Fibroblast of lung (primary cell): Measurements from ENCODE around the gene NLRC5.

Source experiments
- EZH2 ChIP-seq: IDR thresholded peaks from 2 replicates; pipeline ENCODE4 v1.5.1; 2012; ENCODE audit warnings: low read length, control low read depth, mild to moderate bottlenecking; ENCODE audit errors: missing control alignments
- TF ChIP-seq, protein P1 (sequence below), 2 donors: IDR thresholded peaks in 1 of 2; conservative IDR thresholded peaks in 1 of 2; 1 replicate in 1 of 2; 2 replicates in 1 of 2; pipeline ENCODE4 v1.5.1; 2011 to 2012; ENCODE audit warnings: low read length in 2 of 2, control low read depth in 1 of 2, inconsistent platforms in 1 of 2, low read depth in 1 of 2, mild to moderate bottlenecking in 1 of 2

DNA sequence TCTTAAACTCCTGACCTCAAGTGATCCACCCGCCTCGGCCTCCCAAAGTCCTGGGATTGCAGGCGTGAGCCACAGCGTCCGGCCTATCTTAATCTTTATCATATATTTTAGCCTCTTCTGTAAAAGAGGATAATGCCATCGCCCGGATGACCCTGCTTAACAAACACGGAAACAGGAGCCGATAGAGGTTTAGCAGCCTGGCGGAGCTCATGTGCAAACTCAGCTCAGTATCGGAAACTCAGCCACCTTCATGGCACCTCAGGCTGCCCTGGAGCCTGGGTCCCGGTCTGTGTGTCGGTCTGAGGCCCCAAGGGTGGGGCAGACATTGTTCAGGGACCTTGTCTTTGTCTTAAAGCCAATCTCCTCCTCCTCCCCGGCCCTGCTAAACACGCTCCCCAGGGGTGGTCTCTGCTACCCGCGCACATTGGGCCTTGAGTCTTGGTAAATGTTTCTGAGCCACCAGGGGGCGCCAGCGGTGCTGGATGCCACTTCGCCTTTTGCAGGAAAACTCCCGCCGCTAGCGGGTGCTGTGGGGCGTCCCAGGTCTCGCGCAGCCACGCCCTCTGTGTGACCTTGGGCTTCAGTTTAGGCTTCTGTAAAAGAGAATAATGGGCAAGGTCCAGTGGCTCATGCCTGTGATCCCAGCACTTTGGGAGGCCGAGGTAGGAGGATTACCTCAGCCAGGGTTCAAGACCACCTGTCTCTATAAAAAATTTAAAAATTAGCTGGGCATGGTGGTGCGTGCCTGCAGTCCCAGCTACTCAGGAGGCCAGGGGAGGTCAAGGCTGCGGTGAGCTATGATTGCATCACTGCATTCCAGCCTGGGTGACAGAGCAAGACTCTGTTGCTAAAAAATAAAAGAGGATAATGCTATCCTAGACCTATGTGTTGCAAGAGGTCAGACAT, 24.9 kb upstream of the NLRC5 start:
- TF ChIP-seq, protein P1, sequence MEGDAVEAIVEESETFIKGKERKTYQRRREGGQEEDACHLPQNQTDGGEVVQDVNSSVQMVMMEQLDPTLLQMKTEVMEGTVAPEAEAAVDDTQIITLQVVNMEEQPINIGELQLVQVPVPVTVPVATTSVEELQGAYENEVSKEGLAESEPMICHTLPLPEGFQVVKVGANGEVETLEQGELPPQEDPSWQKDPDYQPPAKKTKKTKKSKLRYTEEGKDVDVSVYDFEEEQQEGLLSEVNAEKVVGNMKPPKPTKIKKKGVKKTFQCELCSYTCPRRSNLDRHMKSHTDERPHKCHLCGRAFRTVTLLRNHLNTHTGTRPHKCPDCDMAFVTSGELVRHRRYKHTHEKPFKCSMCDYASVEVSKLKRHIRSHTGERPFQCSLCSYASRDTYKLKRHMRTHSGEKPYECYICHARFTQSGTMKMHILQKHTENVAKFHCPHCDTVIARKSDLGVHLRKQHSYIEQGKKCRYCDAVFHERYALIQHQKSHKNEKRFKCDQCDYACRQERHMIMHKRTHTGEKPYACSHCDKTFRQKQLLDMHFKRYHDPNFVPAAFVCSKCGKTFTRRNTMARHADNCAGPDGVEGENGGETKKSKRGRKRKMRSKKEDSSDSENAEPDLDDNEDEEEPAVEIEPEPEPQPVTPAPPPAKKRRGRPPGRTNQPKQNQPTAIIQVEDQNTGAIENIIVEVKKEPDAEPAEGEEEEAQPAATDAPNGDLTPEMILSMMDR (conservative IDR thresholded peaks at IDR 0.05 in 1 of 2, IDR thresholded peaks at IDR 0.05 in 1 of 2; ENCODE audit: low read depth in 1 of 2, low read length in 2 of 2) = peak; percentile 40 to 71
- no peak for TF ChIP-seq EZH2
